NCI-H1694 treated with DMSO at 0.1 percent for 48 hours (cell line): ENCODE measurements around the gene IL22RA1.

Experiments
- DNase-seq: peaks from one replicate; lab custom pipeline; 2025; lab: John Stamatoyannopoulos, UW

IL22RA1 gene, protein sequence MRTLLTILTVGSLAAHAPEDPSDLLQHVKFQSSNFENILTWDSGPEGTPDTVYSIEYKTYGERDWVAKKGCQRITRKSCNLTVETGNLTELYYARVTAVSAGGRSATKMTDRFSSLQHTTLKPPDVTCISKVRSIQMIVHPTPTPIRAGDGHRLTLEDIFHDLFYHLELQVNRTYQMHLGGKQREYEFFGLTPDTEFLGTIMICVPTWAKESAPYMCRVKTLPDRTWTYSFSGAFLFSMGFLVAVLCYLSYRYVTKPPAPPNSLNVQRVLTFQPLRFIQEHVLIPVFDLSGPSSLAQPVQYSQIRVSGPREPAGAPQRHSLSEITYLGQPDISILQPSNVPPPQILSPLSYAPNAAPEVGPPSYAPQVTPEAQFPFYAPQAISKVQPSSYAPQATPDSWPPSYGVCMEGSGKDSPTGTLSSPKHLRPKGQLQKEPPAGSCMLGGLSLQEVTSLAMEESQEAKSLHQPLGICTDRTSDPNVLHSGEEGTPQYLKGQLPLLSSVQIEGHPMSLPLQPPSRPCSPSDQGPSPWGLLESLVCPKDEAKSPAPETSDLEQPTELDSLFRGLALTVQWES

GRCh38 chr1:24142546-24143534 is at the start of gene IL22RA1:
Gene IL22RA1, minus strand, starts transcription at chr1:24143140. Its CDS starts 58 bp downstream, at chr1:24143082.
- no peak for DNase-seq

DNA sequence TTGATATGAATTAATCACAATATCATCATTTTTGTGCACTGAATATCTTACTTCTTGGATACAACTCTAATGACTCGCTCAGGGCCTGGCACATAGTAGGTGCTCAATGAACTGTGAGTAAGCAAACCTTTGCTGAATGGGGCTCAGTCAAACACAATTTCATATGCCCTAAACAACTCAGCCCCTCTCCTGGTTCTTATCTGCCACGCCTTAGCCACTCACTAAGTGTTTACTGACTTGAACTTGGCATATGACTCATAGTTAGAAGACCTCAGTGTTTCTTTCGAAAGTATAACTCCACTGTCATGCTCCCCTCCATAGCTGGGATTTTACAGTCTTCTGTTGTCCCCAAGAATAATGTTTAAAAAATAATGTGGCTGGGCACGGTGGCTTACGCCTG is 48.9 kb upstream of the IL22RA1 start:
- DNase-seq = no peak

DNA sequence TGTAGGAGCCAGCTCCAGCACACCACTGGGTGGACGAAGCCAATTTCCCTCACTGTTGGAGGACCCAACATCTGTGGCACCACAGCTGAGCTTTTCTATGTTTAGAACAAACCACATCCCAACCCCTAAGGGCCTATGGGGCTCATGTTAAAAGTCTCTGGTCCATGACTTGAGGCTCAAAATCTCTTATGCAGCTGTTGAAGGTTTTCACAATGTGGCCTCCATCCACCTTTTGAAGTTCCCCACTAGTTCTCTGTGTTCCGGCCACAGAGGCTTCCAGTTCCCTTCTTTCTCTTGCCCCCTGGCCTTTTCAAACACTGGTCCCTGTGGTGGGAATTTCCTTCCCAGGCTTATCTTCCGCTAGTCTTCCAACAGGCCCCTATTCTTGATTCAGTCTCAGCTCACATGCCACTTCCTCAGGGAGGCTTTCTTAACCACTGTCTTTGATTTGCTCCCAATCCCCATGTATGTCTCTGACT is 48.1 kb upstream of the IL22RA1 start:
- DNase-seq = no peak

DNA sequence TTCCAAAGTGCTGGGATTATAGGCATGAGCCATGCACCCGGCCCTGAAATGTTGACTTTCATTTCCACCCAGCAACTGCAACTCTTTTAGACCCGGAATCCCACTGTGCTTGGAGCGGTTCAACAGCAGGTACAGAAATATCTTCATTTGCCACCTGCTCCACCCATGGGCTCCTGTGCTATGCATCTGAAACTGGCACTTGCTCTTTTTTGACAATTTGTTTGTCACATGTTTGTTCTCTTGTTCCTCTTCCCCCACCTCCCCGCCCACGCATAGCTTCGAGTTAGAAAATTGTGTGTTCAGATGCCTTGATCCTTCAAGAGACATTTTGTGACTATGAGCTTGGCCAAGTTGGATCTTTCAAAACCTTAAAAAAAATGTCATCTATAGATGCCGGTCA is 46.6 kb upstream of the IL22RA1 start:
- no peak for DNase-seq

GRCh38 chr1:24186993-24187790 is 44.3 kb upstream of the IL22RA1 start, which contains the start of gene IFNLR1:
Gene IFNLR1, minus strand, starts transcription at chr1:24187289. Its CDS starts 41 bp downstream, at chr1:24187248.
- peak; percentile 28 for DNase-seq

DNA sequence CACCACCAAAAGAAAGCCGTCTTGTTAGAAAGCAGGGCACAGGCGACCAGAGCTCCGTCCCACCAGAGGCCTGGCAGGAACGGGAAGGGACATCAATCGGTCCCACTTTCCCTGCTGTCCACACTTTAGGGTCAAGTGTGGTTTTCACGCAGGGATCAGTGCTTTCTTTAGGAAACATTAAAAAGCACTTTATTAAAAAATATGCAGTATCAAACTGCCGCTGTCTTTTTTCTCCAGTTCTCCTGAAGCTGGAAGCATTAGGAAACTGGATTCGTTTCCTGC is 43.7 kb upstream of the IL22RA1 start:
- DNase-seq = no peak

- no peak for DNase-seq
Observed at GRCh38 chr1:24186031-24186710, 43.2 kb upstream of the IL22RA1 start.

- DNase-seq = no peak
Observed at GRCh38 chr1:24185076-24185475, 42.1 kb upstream of the IL22RA1 start.

GRCh38 chr1:24182061-24182460 is 39.1 kb upstream of the IL22RA1 start:
- no peak for DNase-seq

DNA sequence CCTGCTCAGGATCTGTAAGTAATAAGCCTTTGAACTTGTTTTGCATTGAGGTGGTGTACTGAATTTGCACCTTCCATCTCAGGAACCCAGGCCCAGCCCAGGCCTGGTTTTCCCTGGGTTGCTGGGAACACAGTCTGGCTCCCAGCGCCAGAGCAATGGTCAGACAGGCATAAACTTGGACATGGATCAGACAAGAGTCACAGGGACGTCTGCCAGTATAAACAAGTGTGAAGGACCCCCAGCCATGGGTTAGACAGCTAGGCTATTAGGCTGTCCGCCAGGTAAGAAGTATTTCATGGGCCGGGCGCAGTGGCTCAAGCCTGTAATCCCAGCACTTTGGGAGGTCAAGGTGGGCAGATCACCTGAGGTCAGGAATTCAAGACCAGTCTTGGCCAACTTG is 38.7 kb upstream of the IL22RA1 start:
- no peak for DNase-seq

DNA sequence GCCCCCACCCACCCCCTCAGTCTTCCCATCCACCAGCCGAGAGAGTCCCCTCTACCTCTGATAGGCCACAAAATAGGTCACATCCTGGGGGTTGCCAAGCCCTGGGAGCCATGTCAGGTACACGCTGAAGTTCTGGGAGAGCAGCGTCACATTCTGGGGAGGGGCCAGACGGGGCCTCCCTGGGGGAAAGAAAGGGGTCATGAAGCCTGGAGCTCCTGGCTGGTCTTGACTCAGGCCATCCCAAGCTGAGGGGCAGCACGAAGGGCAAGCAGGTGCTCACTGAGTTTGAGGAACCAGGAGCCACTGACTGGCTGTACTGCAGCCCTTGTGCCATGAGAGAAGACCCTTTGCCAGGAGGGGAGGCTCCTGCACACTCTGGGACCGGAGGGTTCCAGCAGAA is 37.7 kb upstream of the IL22RA1 start:
- DNase-seq = no peak

DNA sequence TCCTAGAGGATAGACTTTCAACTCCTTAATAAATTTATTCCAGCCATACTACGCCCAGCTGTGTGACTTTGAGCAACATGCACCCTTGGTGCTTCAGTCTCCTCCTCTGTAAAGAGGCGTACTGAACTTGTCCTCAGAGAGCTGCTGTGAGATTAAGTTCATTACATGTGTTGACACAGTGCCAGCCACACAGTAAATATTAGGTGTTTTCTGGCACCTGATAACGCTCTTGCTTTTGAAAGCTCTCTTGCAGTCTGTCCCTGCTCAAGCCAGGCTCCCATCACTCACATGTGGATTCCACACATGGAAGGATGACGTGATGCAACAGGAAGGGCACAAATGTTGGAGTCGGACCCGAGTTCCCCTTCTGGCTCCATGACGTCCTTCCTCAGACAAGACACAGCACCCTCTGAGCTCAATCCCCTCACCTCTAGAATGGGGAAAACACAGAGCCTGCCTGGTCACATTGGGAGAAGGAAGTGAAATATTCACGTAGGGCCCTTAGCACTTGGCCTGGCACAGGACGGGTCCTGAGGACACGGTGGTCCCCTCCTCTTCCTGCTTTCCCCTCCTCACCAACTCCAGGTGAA is 36.4 kb upstream of the IL22RA1 start:
- DNase-seq = no peak

GRCh38 chr1:24178407-24178806 is 35.5 kb upstream of the IL22RA1 start:
- no peak for DNase-seq

DNA sequence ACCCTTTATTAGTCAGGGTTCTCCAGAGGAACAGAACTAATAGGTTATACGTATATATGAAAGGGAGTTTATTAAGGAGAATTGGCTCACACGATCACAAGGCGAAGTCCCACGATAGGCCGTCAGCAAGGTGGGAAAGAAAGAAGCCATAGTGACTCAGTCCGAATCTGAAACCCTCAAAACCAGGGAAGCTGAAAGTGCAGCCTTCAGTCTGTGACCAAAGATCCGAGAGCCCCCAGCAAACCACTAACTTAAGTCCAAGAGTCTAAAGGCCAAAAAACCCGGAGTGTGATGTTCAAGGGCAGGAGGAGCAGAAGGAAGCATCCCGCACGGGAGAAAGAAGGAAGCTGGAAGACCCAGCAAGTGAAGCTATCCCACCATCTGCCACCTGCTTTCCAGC is 34.2 kb upstream of the IL22RA1 start:
- DNase-seq = no peak

DNA sequence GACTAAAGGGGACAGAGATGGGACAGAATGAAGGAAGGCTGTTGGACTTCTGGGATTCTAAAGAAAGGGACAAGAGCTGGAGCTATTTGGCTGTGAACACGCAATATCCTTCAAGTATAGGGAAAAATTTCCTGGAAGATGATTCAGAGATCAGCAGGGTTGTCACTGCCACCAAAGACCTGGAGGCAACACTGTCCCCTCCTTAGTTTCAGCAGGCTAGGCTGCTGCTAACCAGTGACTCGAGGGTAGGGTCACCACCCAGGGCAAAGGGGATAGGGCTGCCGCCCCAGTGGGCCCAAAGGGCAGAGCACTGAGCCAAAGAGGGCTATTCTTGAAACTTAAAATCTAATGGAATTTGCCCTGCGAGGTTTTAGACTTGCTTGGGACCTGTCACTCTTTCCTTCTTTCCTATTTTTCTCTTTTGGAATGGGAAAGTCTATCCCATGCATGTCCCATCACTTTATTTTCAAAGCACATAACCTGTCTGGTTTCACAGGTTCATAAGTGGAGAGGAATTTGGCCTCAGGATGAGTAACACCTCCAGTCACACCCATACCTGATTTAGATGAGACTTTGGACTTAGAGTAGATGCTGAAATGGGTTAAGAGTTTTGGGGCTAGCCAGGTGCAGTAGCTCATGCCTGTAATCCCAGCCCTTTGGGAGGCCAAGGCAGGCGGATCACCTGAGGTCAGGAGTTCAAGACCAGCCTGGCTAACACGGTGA is 32.3 kb upstream of the IL22RA1 start:
- DNase-seq = no peak

- no peak for DNase-seq
Observed at GRCh38 chr1:24173638-24174575, 31.0 kb upstream of the IL22RA1 start.

DNA sequence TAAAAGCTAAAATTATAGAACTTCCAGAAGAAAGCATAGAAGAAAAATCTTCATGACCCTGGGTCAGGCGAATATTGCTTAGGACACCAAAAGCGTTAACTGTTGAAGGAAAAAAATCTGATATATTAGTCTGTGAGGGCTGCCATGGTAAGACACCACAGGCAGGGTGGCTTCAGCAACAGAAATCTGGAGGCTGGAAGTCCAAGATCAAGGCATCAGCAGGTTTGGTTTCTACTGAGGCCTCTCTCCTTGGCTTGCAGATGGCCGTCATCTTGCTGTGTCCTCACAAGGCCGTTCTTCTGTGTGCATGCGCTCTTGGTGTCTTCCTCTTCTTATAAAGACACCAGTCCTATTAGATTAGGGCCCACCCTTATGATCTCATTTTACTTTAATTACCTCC is 29.7 kb upstream of the IL22RA1 start:
- no peak for DNase-seq

DNA sequence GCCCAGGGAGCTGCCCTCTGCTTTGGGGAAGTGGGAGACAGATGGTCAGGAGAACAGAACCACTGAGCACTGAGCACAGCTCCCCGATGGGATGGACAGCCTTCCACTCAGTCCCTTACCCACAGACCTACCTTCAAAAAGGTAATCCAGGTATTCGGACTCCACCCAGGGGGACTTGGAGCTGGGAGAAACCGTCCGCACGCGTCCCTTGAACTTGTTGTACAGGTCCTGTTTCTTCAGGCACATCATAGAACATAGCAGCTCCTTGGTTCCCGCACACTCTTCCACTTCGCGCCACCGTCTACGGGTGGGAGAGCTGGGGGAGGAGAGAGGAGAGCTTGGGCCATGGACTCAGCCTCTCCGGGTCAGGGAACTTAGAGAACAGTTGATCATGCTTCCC is 26.3 kb upstream of the IL22RA1 start:
- no peak for DNase-seq

DNA sequence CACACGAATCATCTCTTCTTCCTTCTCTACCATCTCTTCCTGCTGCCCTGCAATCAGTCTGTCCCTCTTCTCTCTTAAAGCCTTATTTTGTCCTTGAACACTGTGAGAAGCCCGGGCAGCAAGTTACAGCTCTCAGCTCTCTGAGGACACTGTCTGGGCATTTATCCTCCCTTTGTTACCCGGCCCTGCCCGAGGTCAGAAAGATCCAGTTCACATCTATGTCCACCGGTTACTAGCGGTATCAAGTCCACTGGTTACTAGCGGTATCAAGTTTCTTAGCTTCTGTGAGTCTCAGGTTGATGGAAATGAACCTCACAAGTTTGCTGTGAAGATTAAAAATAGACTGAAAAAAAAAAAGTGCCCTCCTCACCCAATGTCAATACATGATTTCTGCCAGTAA is 25.3 kb upstream of the IL22RA1 start:
- DNase-seq = no peak
